Measurements from ENCODE around the gene AKT3. TPM values are rescaled to one million over a fixed set of nuclear protein-coding genes. Genes with fewer than 3 reads are reported as not detected.

AKT3 gene
- total and polyA plus RNA-seq, 2 experiments from 2014 or later, result 3.5 to 23.4 TPM

DNA sequence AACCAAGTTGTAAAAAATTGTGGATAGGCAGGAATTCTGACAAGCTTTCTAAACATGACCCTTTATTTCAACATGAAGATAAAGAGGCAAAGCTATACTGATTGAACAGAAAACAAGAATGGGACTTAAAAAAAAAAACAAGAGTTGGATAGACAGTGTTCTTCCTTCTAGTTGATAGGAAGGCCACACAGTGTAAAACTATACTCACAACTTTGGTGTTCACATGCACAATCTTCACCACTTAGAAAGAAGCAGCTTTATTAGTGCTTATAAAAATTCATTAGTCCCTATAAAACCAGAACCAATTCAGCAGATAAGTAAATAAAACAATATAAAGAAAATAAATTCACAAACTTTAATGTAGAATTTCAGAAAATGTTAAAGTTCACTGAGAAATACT, 101.8 kb downstream of the AKT3 start:
- Histone ChIP-seq H3K4me3 (no peak overlapping the region), H3K27ac (no peak overlapping the region), H3K9me3 (ENCODE audit: low read depth) (no peaks in the 10 kb centered on the region), H3K36me3 (no peaks in the 10 kb centered on the region), H3K4me1 (ENCODE audit: low read depth) (no peaks in the 10 kb centered on the region), H3K27me3 (no peaks in the 10 kb centered on the region)
- TF ChIP-seq, protein P1, sequence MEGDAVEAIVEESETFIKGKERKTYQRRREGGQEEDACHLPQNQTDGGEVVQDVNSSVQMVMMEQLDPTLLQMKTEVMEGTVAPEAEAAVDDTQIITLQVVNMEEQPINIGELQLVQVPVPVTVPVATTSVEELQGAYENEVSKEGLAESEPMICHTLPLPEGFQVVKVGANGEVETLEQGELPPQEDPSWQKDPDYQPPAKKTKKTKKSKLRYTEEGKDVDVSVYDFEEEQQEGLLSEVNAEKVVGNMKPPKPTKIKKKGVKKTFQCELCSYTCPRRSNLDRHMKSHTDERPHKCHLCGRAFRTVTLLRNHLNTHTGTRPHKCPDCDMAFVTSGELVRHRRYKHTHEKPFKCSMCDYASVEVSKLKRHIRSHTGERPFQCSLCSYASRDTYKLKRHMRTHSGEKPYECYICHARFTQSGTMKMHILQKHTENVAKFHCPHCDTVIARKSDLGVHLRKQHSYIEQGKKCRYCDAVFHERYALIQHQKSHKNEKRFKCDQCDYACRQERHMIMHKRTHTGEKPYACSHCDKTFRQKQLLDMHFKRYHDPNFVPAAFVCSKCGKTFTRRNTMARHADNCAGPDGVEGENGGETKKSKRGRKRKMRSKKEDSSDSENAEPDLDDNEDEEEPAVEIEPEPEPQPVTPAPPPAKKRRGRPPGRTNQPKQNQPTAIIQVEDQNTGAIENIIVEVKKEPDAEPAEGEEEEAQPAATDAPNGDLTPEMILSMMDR (IDR thresholded peaks at IDR 0.05; ENCODE audit: low read depth, low read length), result no peak
- no peak for DNase-seq (ENCODE audit: low read depth in 1 of 2, low spot score in 1 of 2)

DNA sequence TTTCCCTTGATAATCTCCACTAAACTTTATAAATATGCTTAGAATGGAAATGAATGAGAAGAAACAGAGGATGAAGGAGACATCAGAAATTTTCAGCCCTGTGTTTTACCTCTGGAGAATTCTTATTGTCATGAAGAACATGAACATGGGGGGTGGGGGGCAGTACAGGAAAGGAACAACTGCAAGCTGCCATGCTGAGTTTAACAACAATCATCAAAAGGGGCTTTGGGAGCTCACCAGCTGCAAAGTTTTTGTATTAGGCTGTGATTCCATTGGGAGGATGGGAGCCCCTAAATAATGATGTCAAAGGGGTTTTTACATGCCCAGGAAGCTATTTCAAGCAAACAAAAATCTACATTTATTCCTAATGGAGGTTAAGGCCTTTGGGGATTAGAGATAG, 103.3 kb downstream of the AKT3 start:
- DNase-seq (ENCODE audit: low read depth in 1 of 2, low spot score in 1 of 2), result no peak
- H3K9me3 ChIP-seq (ENCODE audit: low read depth), result no peaks in the 10 kb centered on the region
- no peaks in the 10 kb centered on the region for H3K4me1 ChIP-seq (ENCODE audit: low read depth)
- H3K27me3 ChIP-seq, result no peaks in the 10 kb centered on the region
- no peak overlapping the region for H3K27ac ChIP-seq
- no peak overlapping the region for H3K4me3 ChIP-seq
- H3K36me3 ChIP-seq, result no peaks in the 10 kb centered on the region
- TF ChIP-seq, protein P1 (IDR thresholded peaks at IDR 0.05; ENCODE audit: low read depth, low read length), result no peak

- Histone ChIP-seq H3K9me3 (ENCODE audit: low read depth) (no peaks in the 10 kb centered on the region), H3K27me3 (no peaks in the 10 kb centered on the region), H3K4me1 (ENCODE audit: low read depth) (peaks cover 5% of the 10 kb centered on the region), H3K27ac (no peak overlapping the region), H3K4me3 (no peak overlapping the region), H3K36me3 (no peaks in the 10 kb centered on the region)
- TF ChIP-seq, protein P1 (IDR thresholded peaks at IDR 0.05; ENCODE audit: low read depth, low read length), result no peak
- DNase-seq (ENCODE audit: low read depth in 1 of 2, low spot score in 1 of 2), result peak in 1 of 2 donors; percentile 21
Measured at GRCh38 chr1:243745356-243745755, 104.7 kb downstream of the AKT3 start.

DNA sequence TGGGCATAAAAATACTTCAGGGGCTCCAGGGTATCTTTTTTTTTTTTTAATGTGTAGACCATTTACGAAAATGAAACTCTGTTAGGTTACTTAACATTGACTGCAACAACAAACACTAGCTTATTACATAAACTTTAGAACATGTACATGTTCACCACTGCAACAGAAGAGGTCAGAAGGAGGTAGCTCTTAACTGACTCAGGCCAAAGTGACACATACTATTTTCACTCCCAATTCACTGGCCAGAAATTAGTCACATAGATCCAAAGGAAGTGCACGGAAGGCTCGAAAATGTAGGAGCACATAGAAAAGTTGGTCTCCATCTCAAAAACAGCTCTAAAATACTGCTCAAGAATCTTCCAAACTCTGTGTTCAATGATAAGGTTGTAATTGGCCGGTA, 107.2 kb downstream of the AKT3 start:
- Histone ChIP-seq H3K9me3 (ENCODE audit: low read depth) (no peaks in the 10 kb centered on the region), H3K36me3 (no peaks in the 10 kb centered on the region), H3K4me3 (no peak overlapping the region)

GRCh38 chr1:243740255-243740999, 109.6 kb downstream of the AKT3 start:
- Histone ChIP-seq H3K27ac (peak overlapping the region; percentile 62), H3K36me3 (no peaks in the 10 kb centered on the region), H3K9me3 (ENCODE audit: low read depth) (no peaks in the 10 kb centered on the region), H3K4me3 (no peak overlapping the region), H3K27me3 (no peaks in the 10 kb centered on the region), H3K4me1 (ENCODE audit: low read depth) (peaks cover 15% of the 10 kb centered on the region)
- TF ChIP-seq, protein P1 (IDR thresholded peaks at IDR 0.05; ENCODE audit: low read depth, low read length), result no peak
- DNase-seq (ENCODE audit: low read depth in 1 of 2, low spot score in 1 of 2), result peak in 1 of 2 donors; percentile 55

More for the DNA sequence above, 107.2 kb downstream of the AKT3 start:
- no peak overlapping the region for H3K27ac ChIP-seq
- DNase-seq (ENCODE audit: low read depth in 1 of 2, low spot score in 1 of 2), result peak in 1 of 2 donors; percentile 67
- no peaks in the 10 kb centered on the region for H3K27me3 ChIP-seq
- H3K4me1 ChIP-seq (ENCODE audit: low read depth), result peaks cover 15% of the 10 kb centered on the region
- TF ChIP-seq, protein P1 (IDR thresholded peaks at IDR 0.05; ENCODE audit: low read depth, low read length), result no peak

Measured in cardiac muscle cell (in vitro differentiated cells and primary cell).